Measurements from ENCODE around the gene HUNK.

HUNK gene

DNA sequence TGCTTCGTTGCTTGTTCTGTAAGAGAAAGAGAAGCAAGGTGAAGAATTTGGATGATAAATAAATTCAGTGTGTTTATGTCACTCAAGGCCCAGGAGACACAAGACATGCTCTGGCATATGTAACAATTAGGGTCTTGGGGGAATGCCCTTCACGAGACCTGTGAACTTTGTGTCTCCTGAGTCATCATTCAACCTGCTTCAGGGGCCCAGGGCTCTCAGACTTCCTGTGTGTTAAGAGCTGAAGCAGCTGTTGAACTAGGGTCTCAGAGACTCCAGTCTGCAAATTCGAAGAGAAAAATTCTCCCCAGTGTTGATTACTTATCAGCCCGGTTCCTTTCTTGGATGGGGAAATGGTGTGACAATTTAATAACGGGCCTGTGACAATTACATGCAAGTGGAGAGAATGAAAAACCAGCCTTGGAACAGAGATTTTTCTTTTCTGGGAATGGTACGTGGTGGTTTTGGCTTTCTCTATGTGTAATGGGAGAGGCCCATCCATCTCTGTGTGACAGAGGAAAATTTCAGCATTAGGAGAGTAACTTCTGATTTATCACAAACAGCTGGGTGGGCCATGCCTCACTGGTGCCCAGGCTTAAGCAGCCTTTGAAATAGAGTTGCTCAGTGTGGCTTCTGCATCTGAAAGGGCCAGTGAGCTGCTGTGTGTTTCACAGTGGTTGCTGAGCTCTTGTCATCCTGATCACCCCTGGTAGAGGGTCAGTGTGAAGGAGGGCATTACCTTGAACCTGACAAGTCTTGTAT lies 22.4 kb downstream of the HUNK start:
- TF ChIP-seq, protein P1, sequence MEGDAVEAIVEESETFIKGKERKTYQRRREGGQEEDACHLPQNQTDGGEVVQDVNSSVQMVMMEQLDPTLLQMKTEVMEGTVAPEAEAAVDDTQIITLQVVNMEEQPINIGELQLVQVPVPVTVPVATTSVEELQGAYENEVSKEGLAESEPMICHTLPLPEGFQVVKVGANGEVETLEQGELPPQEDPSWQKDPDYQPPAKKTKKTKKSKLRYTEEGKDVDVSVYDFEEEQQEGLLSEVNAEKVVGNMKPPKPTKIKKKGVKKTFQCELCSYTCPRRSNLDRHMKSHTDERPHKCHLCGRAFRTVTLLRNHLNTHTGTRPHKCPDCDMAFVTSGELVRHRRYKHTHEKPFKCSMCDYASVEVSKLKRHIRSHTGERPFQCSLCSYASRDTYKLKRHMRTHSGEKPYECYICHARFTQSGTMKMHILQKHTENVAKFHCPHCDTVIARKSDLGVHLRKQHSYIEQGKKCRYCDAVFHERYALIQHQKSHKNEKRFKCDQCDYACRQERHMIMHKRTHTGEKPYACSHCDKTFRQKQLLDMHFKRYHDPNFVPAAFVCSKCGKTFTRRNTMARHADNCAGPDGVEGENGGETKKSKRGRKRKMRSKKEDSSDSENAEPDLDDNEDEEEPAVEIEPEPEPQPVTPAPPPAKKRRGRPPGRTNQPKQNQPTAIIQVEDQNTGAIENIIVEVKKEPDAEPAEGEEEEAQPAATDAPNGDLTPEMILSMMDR (IDR thresholded peaks at IDR 0.05; ENCODE audit: borderline replicate concordance, insufficient read depth, low read depth, low read length) = no peak
- H3K4me3 ChIP-seq (ENCODE audit: low read depth, low read length) = no peak overlapping the region

DNA sequence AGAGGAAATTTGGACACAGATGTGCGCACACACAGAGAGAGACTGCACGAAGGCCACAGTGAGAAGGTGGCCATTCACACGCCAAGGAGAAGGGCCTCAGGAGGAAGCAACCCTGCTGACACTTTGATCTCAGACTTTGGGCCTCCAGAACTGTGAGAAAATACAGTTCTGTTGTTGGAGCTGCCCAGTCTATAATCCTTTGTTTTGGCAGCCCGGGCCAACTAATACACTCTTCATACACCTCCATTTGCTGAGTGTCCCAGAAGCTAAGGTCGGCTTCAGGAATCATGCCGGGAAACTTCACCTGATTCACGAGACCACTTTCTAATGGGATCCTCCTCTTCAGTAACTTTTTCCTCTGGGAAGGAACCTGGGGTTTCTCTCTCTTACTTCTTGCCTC lies 23.2 kb downstream of the HUNK start:
- H3K4me3 ChIP-seq (ENCODE audit: low read depth, low read length) = no peak overlapping the region
- TF ChIP-seq, protein P1 (IDR thresholded peaks at IDR 0.05; ENCODE audit: borderline replicate concordance, insufficient read depth, low read depth, low read length) = no peak

DNA sequence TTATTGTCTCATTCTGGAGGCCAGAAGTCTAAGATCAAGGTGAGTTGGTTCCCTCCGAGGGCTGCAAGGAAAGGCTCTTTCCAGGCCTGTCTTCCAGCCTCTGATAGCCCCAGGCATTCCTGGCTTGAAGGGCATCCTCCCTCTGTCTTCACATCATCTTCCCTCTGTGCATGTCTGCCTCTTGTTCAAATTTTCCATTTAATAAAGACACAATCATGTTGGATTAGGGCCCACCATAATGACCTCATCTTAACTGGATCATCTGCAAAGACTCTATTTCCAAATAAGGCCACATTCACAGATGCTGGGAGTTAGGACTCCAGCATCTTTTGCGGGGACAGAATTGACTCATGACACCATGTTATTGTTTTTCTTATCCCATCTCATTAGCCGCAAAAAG lies 24.5 kb downstream of the HUNK start:
- TF ChIP-seq, protein P1 (IDR thresholded peaks at IDR 0.05; ENCODE audit: borderline replicate concordance, insufficient read depth, low read depth, low read length) = no peak
- H3K4me3 ChIP-seq (ENCODE audit: low read depth, low read length) = no peak overlapping the region

DNA sequence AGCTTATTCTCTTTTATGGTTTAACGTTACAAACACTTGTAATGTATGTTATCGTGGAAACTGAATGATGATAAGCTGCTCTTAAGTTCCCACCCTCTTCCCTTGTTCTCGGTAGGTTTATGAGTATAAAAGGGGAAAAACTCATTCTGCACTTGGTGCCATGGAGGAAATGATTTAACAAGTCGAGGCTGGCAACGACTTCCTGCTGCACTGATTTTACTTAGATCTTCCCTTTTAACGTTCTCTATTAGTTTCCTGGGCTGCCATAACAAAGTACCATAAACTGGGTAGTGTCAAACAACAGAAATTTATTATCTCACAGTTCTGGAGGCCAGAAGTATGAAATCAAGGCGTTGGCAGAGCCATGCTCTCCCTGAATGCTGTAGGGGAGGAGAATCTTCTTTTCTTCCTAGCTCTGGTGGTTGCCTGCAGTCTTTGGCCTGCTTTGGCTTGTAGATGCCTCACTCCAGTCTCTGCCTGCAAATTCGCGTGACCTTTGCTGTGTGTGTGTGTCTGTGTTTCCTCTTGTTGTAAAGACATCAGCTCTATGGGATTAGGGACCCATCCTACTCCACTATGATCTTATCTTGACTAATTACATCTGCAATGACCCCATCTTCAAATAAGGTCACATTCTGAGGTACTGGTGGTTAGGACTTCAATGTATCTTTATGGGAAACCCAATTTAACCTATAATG lies 26.3 kb downstream of the HUNK start:
- H3K4me3 ChIP-seq (ENCODE audit: low read depth, low read length) = no peak overlapping the region
- TF ChIP-seq, protein P1 (IDR thresholded peaks at IDR 0.05; ENCODE audit: borderline replicate concordance, insufficient read depth, low read depth, low read length) = no peak

DNA sequence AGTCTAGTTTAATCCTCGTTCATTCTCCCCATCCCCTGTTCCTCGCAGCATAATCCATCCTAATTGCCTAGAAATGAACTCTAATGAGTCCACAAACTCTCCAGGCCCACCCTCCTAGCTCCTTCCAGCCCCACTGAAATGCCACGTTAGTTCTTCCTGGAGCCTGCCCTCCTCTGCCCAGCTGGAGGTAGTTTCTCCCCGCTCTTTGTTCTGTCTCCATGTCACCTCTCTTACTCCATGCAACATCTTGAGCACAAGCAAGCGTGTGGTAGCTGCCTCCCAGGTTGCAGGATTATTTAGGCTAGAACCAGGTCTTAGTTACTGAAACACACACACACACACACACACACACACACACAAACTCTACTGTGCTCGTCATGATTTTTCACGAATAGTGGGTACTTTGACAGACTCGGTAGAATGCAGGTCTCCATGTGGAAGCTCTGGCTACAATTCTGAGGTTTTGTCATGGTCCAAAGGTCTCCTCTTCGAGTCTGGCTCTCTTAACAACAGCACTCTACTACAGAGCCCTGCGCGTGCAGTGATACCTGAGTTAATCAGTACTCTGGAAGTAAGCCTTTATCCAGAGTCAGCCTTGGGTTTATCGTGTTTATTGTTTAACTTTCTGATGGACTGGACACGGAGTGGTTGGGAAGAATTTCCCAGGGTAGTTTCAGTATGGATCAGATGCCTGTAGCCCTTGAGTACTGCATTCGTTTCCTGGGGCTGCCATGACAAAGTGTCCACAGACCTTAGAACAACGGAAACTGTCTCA lies 27.5 kb downstream of the HUNK start:
- H3K4me3 ChIP-seq (ENCODE audit: low read depth, low read length) = no peak overlapping the region
- TF ChIP-seq, protein P1 (IDR thresholded peaks at IDR 0.05; ENCODE audit: borderline replicate concordance, insufficient read depth, low read depth, low read length) = no peak

DNA sequence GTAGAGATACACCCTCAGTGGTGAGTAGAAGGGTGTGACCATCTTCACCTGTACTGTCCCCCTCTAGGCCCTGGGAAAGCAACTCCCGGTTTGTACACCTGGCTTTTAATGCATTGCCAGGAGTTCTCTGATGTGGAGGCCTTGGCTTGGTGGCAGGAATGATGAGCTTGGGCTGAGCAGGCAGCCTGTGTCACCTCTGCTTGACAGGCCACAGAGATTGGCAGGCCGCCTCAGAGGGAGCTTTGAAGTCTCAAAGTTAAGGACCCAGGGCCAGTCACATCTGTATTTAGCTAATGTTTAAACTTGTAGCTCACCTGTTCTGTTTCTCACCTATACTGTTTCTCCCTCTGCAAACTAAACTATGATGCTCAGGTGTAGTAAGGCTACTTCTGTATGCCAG lies 28.5 kb downstream of the HUNK start:
- H3K4me3 ChIP-seq (ENCODE audit: low read depth, low read length) = no peak overlapping the region
- TF ChIP-seq, protein P1 (IDR thresholded peaks at IDR 0.05; ENCODE audit: borderline replicate concordance, insufficient read depth, low read depth, low read length) = no peak

All from GM12875 (cell line).